Sciatic nerve (tissue), 2 donors: Measurements from ENCODE around the gene MTG1. TPM values are rescaled to one million over a fixed set of nuclear protein-coding genes. Genes with fewer than 3 reads are reported as not detected.
"Not testable (repeated sequence)": the region's sequence is repeated elsewhere in the genome, so short reads cannot be mapped to it uniquely, and the experiment has no call there.

Experiments used
- ATAC-seq: fragments of 200-7000 bp; cut with Tn5 transposase; one replicate; pipeline ENCODE4 v1.9.1; 2020; ENCODE audit warnings: mild to moderate bottlenecking, moderate library complexity
- DNase-seq: peaks from one replicate; pipeline ENCODE4 v3.0.0-alpha.2; 2020; ENCODE audit warnings: low spot score
- intact Hi-C: fragments of 100-400 bp; cut with DNase I; formaldehyde crosslinking; loops from one replicate; pipeline ENCODE4 v1.14.2; 2022
- total RNA-seq: library from RNA; stranded (reverse); fragmentation: NEBNext Ultra II Directional; extraction: Animal tissue kit (Norgen Biotek cat#: 25700); gene quantifications from one replicate; pipeline ENCODE4 v1.2.1, GENCODE V29; 2021
- donor health status: DM: no; HTN: no; CAD: no.
- donor health status: DM: no; HTN: no; CAD: no.

The MTG1 gene
- total RNA-seq, 1 donor from 2014 or later: 44.0 TPM

- ATAC-seq (no peak), DNase-seq (no peak)
- intact Hi-C loops: no loop called here
Measured at GRCh38 chr10:133456041-133456951, 62.3 kb downstream of the MTG1 start.

DNA sequence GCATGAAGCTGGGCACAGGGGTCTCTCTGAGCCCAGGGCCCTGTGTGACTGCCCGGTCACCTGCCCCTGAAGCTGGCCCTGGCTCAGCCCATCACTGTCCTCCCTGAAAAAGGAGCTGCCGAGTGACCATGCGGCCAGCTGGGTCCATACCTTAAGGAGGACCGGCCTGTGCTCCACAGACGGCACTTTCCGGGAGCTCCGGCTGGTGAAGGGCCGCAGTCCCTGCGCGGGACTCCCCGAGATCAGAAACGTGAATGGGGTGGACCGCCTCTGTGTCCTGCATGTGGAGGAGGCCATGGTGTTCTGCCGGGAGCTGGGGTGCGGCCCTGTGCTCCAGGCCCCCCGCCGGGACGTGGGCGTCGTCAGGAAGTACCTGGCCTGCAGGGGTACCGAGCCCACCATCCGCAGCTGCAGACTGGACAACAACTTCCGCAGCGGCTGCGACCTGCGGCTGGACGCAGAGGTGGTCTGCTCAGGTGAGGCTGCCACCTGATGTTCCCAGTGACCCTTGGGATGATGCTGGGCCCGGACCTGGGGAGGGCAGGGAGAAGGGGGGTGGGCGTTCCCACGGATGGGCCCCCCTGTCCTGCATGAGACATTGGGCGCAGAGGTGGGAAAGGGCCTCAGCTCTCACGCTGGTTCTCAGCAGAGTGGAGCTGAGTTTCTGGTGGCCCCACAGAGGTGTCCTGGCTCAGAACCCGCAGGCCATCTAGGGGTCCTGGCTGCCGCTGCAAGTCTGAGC lies 63.3 kb downstream of the MTG1 start:
- DNase-seq: no peak
- ATAC-seq: no peak
- intact Hi-C loops: no loop called here

- ATAC-seq (no peak), DNase-seq (no peak)
- intact Hi-C loops: no loop called here
Measured at GRCh38 chr10:133458021-133458709, 64.2 kb downstream of the MTG1 start.

DNA sequence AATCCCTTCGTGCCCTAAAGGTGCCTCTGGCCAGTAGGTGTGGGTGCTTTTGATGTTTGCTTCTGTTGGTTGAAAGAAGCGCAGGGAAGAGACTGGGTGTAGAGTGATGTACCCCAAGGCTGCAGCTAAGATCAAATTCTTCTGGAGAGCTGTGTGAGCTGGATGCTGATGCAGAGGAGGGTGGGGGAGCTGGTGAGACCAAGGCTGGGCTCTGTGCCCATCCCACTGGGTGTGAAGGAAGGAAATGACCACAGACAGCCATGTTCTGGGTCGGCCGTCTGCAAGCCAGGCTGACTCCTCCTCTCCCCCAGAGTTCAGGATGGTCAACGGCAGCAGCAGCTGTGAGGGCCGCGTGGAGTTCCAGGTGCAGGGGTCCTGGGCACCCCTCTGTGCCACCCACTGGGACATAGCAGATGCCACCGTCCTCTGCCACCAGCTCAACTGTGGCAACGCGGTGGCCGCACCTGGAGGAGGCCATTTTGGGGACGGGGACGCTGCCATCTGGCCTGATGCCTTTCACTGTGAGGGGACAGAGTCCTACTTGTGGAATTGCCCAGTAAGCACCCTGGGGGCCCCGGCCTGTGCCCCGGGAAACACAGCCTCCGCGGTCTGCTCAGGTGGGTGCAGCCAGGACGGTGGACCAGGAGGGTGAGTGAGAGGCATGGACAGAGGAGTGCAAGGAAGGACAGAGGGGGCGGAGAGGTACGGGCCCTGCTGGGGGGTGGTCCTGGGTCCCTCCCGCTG lies 64.9 kb downstream of the MTG1 start:
- ATAC-seq: no peak
- no peak for DNase-seq
- intact Hi-C loops: no loop called here

GRCh38 chr10:133459454-133460207 lies 65.7 kb downstream of the MTG1 start:
- intact Hi-C loops: no loop called here
- no peak for ATAC-seq
- no peak for DNase-seq

GRCh38 chr10:133460208-133460769 lies 66.3 kb downstream of the MTG1 start:
- intact Hi-C loops: no loop called here

DNA sequence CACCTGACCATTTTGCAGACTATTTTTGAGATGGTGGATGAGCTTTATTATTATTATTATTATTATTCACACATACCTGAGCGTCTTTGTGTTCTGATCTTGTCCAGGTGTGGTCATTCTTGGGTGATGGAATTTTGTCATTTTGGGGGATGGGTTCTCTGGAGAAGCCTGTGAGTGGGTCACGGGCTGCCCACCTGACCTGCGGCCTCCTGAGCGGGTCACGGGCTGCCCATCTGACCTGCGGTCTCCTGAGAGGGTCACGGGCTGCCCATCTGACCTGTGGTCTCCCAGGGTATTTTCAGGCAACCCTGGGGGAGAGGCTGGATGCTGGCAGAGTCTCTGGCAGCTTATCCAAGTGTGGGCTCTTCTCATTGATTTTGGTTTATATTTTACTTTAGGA lies 67.1 kb downstream of the MTG1 start:
- intact Hi-C loops: no loop called here
- DNase-seq: no peak

More at GRCh38 chr10:133460208-133460769, 66.3 kb downstream of the MTG1 start:
- no peak for ATAC-seq
- no peak for DNase-seq

DNA sequence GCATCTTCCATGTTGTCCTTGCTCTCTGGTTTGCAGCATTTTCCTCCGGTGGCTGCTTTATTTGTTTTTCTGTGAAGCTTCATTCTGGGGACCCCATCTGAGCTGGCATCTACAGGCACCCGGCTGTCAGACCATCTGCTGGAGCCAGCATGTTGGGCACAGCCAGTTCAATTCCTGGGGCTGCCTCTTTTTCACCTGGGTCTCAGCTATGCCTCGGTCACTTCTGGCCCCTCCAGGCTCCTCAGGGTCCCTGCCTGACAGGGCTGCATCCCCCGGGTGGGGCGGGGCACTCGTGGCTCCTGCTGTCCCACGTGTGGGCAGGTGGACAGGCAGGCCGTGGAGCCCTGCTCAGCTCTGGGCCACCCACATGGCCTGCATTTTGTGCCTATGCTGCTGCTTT lies 67.9 kb downstream of the MTG1 start:
- intact Hi-C loops: no loop called here
- DNase-seq: no peak
- no peak for ATAC-seq

More for the DNA sequence above, 67.1 kb downstream of the MTG1 start:
- no peak for ATAC-seq

- intact Hi-C loops: no loop called here
- DNase-seq (no peak), ATAC-seq (no peak)
Measured at GRCh38 chr10:133462512-133463305, 68.8 kb downstream of the MTG1 start.

- ATAC-seq (no peak), DNase-seq (no peak)
- intact Hi-C loops: no loop called here
Measured at GRCh38 chr10:133464582-133465031, 70.7 kb downstream of the MTG1 start.

GRCh38 chr10:133465191-133465949 lies 71.4 kb downstream of the MTG1 start:
- no peak for DNase-seq
- no peak for ATAC-seq
- intact Hi-C loops: no loop called here

- DNase-seq: no peak
- ATAC-seq: no peak
- intact Hi-C loops: no loop called here
Measured at GRCh38 chr10:133465950-133466474, 72.1 kb downstream of the MTG1 start.

GRCh38 chr10:133466683-133467275 lies 72.8 kb downstream of the MTG1 start:
- DNase-seq: no peak
- no peak for ATAC-seq
- intact Hi-C loops: no loop called here

- no peak for DNase-seq
- intact Hi-C loops: no loop called here
Measured at GRCh38 chr10:133467286-133467911, 73.4 kb downstream of the MTG1 start.

GRCh38 chr10:133469205-133469604 lies 75.2 kb downstream of the MTG1 start:
- intact Hi-C loops, DNase-seq, ATAC-seq: not testable (repeated sequence)

More at GRCh38 chr10:133467286-133467911, 73.4 kb downstream of the MTG1 start:
- no peak for ATAC-seq
